Loucy (cell line): ENCODE results near the gene MT1E.
A peak's percentile ranks its signal among the peaks of the same experiment; 100 is the strongest.
"Not testable (repeated sequence)": the region's sequence is repeated elsewhere in the genome, so short reads cannot be mapped to it uniquely, and the experiment has no call there.

ENCODE experiments used
- H2AFZ ChIP-seq: fragments of 200-600 bp; sonication (generic); 2 replicates; pipeline ENCODE4 v1.6.0; 2016; ENCODE audit warnings: antibody characterized with exemption, mild to moderate bottlenecking, low read length, moderate library complexity
- H3F3A ChIP-seq: fragments of 200-600 bp; 2 replicates; pipeline ENCODE4 v1.6.0; 2016; ENCODE audit warnings: antibody characterized with exemption, low read depth, mild to moderate bottlenecking
- H3K27me3 ChIP-seq: fragments of 200-600 bp; sonication (generic); 2 replicates; pipeline ENCODE4 v1.6.1; 2014; ENCODE audit warnings: low read length, mild to moderate bottlenecking; ENCODE audit not compliant: insufficient read depth, poor library complexity, severe bottlenecking
- H3K36me3 ChIP-seq: fragments of 200-600 bp; sonication (generic); 2 replicates; pipeline ENCODE4 v1.6.1; 2016; ENCODE audit warnings: low read length; ENCODE audit not compliant: insufficient read depth
- H3K4me1 ChIP-seq: fragments of 200-600 bp; sonication (generic); 2 replicates; pipeline ENCODE4 v1.5.1; 2014; ENCODE audit warnings: low read length, mild to moderate bottlenecking; ENCODE audit not compliant: insufficient read depth, poor library complexity, severe bottlenecking
- H3K4me2 ChIP-seq: fragments of 200-600 bp; sonication (generic); 2 replicates; pipeline ENCODE4 v1.6.0; 2014; ENCODE audit warnings: antibody characterized with exemption, low read length, low read depth, mild to moderate bottlenecking; ENCODE audit not compliant: poor library complexity, severe bottlenecking
- H3K4me3 ChIP-seq: fragments of 200-600 bp; sonication (generic); 2 replicates; pipeline ENCODE4 v1.5.1; 2014; ENCODE audit warnings: low read length, mild to moderate bottlenecking, mixed read lengths; ENCODE audit not compliant: poor library complexity, severe bottlenecking
- H3K79me2 ChIP-seq: fragments of 200-600 bp; sonication (generic); 2 replicates; pipeline ENCODE4 v1.6.1; 2014; ENCODE audit warnings: low read length; ENCODE audit not compliant: insufficient read depth
- H3K9ac ChIP-seq: fragments of 200-600 bp; sonication (generic); 2 replicates; pipeline ENCODE4 v1.6.0; 2014; ENCODE audit warnings: mild to moderate bottlenecking, low read depth, low read length, moderate library complexity; ENCODE audit not compliant: poor library complexity, severe bottlenecking
- H3K9me2 ChIP-seq: fragments of 200-600 bp; sonication (generic); replicated peaks from 2 replicates; pipeline ENCODE4 v1.6.1; 2016; ENCODE audit warnings: low read depth, low read length, mixed read lengths
- H3K9me3 ChIP-seq: fragments of 200-600 bp; sonication (generic); 2 replicates; pipeline ENCODE4 v1.6.1; 2014; ENCODE audit warnings: mild to moderate bottlenecking, antibody characterized with exemption, low read length, low read depth; ENCODE audit not compliant: insufficient read depth
- H4K20me1 ChIP-seq: fragments of 200-600 bp; sonication (generic); 2 replicates; pipeline ENCODE4 v1.6.0; 2014; ENCODE audit warnings: antibody characterized with exemption, low read length, mild to moderate bottlenecking; ENCODE audit not compliant: insufficient read depth, poor library complexity, severe bottlenecking
- EZH2phosphoT487 ChIP-seq: fragments of 200-600 bp; IDR thresholded peaks from 2 replicates; pipeline ENCODE4 v1.6.1; 2018; ENCODE audit warnings: antibody characterized with exemption, mild to moderate bottlenecking, moderate library complexity, borderline replicate concordance
- TF ChIP-seq, protein P1 (sequence below): fragments of 200-600 bp; sonication (generic); conservative IDR thresholded peaks from 2 replicates; pipeline ENCODE4 v1.5.1; 2014; ENCODE audit warnings: mild to moderate bottlenecking, antibody characterized with exemption, low read length

The MT1E gene

DNA sequence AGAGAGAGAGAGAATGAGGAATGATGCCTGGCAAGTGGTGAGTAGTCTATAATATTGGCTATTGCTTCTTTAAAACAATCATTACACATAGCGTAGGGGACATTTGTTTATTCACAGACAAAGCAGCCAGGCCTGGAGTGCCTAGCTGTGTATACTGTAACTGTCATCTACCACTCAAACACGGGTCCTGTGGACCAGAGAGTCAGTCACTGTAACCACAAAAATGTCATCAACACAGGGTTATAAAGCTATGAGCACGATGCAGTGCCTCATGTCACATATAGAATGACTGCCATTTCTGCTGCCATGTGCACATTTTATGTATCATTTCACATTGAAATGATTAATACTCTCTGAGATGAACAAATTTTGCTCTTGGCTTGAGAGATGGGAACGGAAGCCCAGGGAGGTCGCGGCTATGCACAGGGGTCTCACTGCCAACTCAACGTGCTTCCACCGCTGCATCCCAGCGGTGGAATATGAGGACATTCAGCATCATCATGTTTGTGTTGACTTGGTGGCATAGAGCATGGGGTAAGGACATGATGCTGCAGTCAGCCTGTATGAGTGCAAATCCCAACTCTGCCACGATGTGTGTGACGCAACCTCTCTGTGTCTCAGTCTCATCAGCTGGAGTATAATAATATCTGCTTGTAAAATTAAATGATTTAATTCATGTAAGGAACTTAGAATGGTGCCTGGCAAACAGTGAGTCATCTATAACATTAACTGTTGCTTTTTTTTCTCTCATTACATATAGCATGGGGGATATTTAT lies 47.4 kb downstream of the MT1E start:
- no peak overlapping the region for H3K4me2 ChIP-seq

GRCh38 chr16:56673921-56674320 lies 48.3 kb downstream of the MT1E start:
- Histone ChIP-seq H2AFZ (no peak overlapping the region), H3K36me3 (no peaks in the 10 kb centered on the region), H3K9me3 (no peaks in the 10 kb centered on the region), H3K9me2 (no peaks in the 10 kb centered on the region), H3K79me2 (no peaks in the 10 kb centered on the region), H3K27me3 (no peaks in the 10 kb centered on the region), H3K4me2 (no peak overlapping the region), H3K4me1 (no peaks in the 10 kb centered on the region), H3F3A (no peaks in the 10 kb centered on the region), H3K9ac (no peak overlapping the region), H3K4me3 (no peak overlapping the region), H4K20me1 (no peaks in the 10 kb centered on the region)
- TF ChIP-seq EZH2phosphoT487 = no peak
- TF ChIP-seq, protein P1, sequence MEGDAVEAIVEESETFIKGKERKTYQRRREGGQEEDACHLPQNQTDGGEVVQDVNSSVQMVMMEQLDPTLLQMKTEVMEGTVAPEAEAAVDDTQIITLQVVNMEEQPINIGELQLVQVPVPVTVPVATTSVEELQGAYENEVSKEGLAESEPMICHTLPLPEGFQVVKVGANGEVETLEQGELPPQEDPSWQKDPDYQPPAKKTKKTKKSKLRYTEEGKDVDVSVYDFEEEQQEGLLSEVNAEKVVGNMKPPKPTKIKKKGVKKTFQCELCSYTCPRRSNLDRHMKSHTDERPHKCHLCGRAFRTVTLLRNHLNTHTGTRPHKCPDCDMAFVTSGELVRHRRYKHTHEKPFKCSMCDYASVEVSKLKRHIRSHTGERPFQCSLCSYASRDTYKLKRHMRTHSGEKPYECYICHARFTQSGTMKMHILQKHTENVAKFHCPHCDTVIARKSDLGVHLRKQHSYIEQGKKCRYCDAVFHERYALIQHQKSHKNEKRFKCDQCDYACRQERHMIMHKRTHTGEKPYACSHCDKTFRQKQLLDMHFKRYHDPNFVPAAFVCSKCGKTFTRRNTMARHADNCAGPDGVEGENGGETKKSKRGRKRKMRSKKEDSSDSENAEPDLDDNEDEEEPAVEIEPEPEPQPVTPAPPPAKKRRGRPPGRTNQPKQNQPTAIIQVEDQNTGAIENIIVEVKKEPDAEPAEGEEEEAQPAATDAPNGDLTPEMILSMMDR = peak; percentile 45

More for the DNA sequence above, 47.4 kb downstream of the MT1E start:
- no peaks in the 10 kb centered on the region for H3K9me2 ChIP-seq
- H3K27me3 ChIP-seq = no peaks in the 10 kb centered on the region
- no peak overlapping the region for H2AFZ ChIP-seq
- TF ChIP-seq, protein P1 = no peak
- H4K20me1 ChIP-seq = no peaks in the 10 kb centered on the region
- H3K9me3 ChIP-seq = no peaks in the 10 kb centered on the region
- H3K79me2 ChIP-seq = no peaks in the 10 kb centered on the region
- no peak overlapping the region for H3K4me3 ChIP-seq
- H3K4me1 ChIP-seq = no peaks in the 10 kb centered on the region
- no peak overlapping the region for H3K9ac ChIP-seq
- H3K36me3 ChIP-seq = no peaks in the 10 kb centered on the region
- no peaks in the 10 kb centered on the region for H3F3A ChIP-seq

- H3K9ac ChIP-seq, H3K27me3 ChIP-seq: not testable (repeated sequence)
These were observed 49.0 kb downstream of the MT1E start for GRCh38 chr16:56674570-56674969.

GRCh38 chr16:56675685-56676210 lies 50.2 kb downstream of the MT1E start:
- H3K4me1 ChIP-seq = no peaks in the 10 kb centered on the region
- H3K79me2 ChIP-seq = no peaks in the 10 kb centered on the region
- H3K36me3 ChIP-seq = no peaks in the 10 kb centered on the region
- H3K27me3 ChIP-seq = no peaks in the 10 kb centered on the region
- no peaks in the 10 kb centered on the region for H3K9me3 ChIP-seq
- H3K4me3 ChIP-seq = no peak overlapping the region
- H4K20me1 ChIP-seq = no peaks in the 10 kb centered on the region
- H3K9me2 ChIP-seq = no peaks in the 10 kb centered on the region
- no peaks in the 10 kb centered on the region for H3F3A ChIP-seq
- H3K4me2 ChIP-seq = no peak overlapping the region
- no peak overlapping the region for H2AFZ ChIP-seq
- TF ChIP-seq, protein P1 = no peak
- no peak for TF ChIP-seq EZH2phosphoT487
- H3K9ac ChIP-seq = no peak overlapping the region

More at GRCh38 chr16:56674570-56674969, 49.0 kb downstream of the MT1E start:
- H3K4me1 ChIP-seq, H4K20me1 ChIP-seq, H3K4me3 ChIP-seq, H3K4me2 ChIP-seq, H3F3A ChIP-seq, H3K9me3 ChIP-seq, H2AFZ ChIP-seq, H3K9me2 ChIP-seq, H3K79me2 ChIP-seq, H3K36me3 ChIP-seq: not testable (repeated sequence)
